Skin epidermis (tissue), 12 donors: ENCODE results near the gene FYB2.

Experiments used
- H3K27ac ChIP-seq, 21 experiments: fragments of 200-600 bp; sonication (generic) in 11 of 21; one replicate each; pipeline ENCODE4 v1.5.0; 2020; ENCODE audit warnings: mild to moderate bottlenecking in 3 of 21, inconsistent platforms in 2 of 21, moderate library complexity in 2 of 21
- H3K4me3 ChIP-seq, 7 experiments: fragments of 200-600 bp; sonication (generic) in 2 of 7; one replicate each; pipeline ENCODE4 v1.5.0; 2020; ENCODE audit warnings: inconsistent platforms in 2 of 7, mild to moderate bottlenecking in 2 of 7, moderate library complexity in 1 of 7

The FYB2 gene

GRCh38 chr1:56835657-56836056 lies 16.5 kb upstream of the FYB2 start:
- Histone ChIP-seq H3K4me3 (no peak overlapping the region), H3K27ac (no peak overlapping the region)

GRCh38 chr1:56834137-56834900 lies 15.1 kb upstream of the FYB2 start:
- Histone ChIP-seq H3K4me3 (no peak overlapping the region), H3K27ac (no peak overlapping the region)

GRCh38 chr1:56833088-56833487 lies 13.9 kb upstream of the FYB2 start:
- H3K4me3 ChIP-seq = no peak overlapping the region
- H3K27ac ChIP-seq = peak overlapping the region in 1 of 21 experiments; percentile 29

GRCh38 chr1:56831871-56832693 lies 12.9 kb upstream of the FYB2 start:
- Histone ChIP-seq H3K4me3 (no peak overlapping the region), H3K27ac (no peak overlapping the region)

- Histone ChIP-seq H3K4me3 (no peak overlapping the region), H3K27ac (no peak overlapping the region)
Observed at GRCh38 chr1:56830052-56830451, 10.8 kb upstream of the FYB2 start.

GRCh38 chr1:56827711-56828110 lies 8.5 kb upstream of the FYB2 start:
- Histone ChIP-seq H3K4me3 (no peak overlapping the region), H3K27ac (no peak overlapping the region)

- H3K27ac ChIP-seq = no peak overlapping the region
- H3K4me3 ChIP-seq = no peak overlapping the region
Observed at GRCh38 chr1:56825436-56825835, 6.2 kb upstream of the FYB2 start.

- Histone ChIP-seq H3K4me3 (no peak overlapping the region), H3K27ac (no peak overlapping the region)
Observed at GRCh38 chr1:56824938-56825337, 5.7 kb upstream of the FYB2 start.

GRCh38 chr1:56824271-56824670 lies 5.1 kb upstream of the FYB2 start:
- H3K27ac ChIP-seq = no peak overlapping the region
- no peak overlapping the region for H3K4me3 ChIP-seq

GRCh38 chr1:56821462-56821797 lies 2.2 kb upstream of the FYB2 start:
- Histone ChIP-seq H3K27ac (no peak overlapping the region), H3K4me3 (no peak overlapping the region)

GRCh38 chr1:56820755-56821461 lies 1.7 kb upstream of the FYB2 start:
- no peak overlapping the region for H3K4me3 ChIP-seq
- H3K27ac ChIP-seq = no peak overlapping the region

GRCh38 chr1:56817716-56818463 lies 1.3 kb downstream of the FYB2 start:
- Histone ChIP-seq H3K27ac (no peak overlapping the region), H3K4me3 (no peak overlapping the region)

- H3K27ac ChIP-seq = no peak overlapping the region
Observed at GRCh38 chr1:56816909-56817308, 2.3 kb downstream of the FYB2 start.

GRCh38 chr1:56816264-56816663 lies 2.9 kb downstream of the FYB2 start:
- H3K4me3 ChIP-seq = no peak overlapping the region
- no peak overlapping the region for H3K27ac ChIP-seq

More at GRCh38 chr1:56816909-56817308, 2.3 kb downstream of the FYB2 start:
- H3K4me3 ChIP-seq = no peak overlapping the region

- no peak overlapping the region for H3K4me3 ChIP-seq
- no peak overlapping the region for H3K27ac ChIP-seq
Observed at GRCh38 chr1:56814205-56814604, 5.0 kb downstream of the FYB2 start.

GRCh38 chr1:56811331-56811730 lies 7.9 kb downstream of the FYB2 start:
- no peak overlapping the region for H3K4me3 ChIP-seq
- H3K27ac ChIP-seq = no peak overlapping the region

GRCh38 chr1:56808410-56808809 lies 10.8 kb downstream of the FYB2 start:
- Histone ChIP-seq H3K4me3 (no peak overlapping the region), H3K27ac (no peak overlapping the region)

- Histone ChIP-seq H3K4me3 (no peak overlapping the region), H3K27ac (no peak overlapping the region)
Observed at GRCh38 chr1:56806804-56807203, 12.4 kb downstream of the FYB2 start.

GRCh38 chr1:56803561-56804156 lies 15.5 kb downstream of the FYB2 start:
- no peak overlapping the region for H3K27ac ChIP-seq
- no peak overlapping the region for H3K4me3 ChIP-seq
